GM12872 (cell line): ENCODE results near the gene SLAMF1.

Experiments used
- CTCF ChIP-seq: IDR thresholded peaks from 3 replicates; pipeline ENCODE4 v1.5.1; 2011; ENCODE audit warnings: low read depth, mild to moderate bottlenecking, low read length, moderate library complexity; ENCODE audit not compliant: insufficient read depth

Gene SLAMF1

GRCh38 chr1:160624464-160624863, 22.4 kb downstream of the SLAMF1 start:
- TF ChIP-seq CTCF: no peak

GRCh38 chr1:160623862-160624261, 23.0 kb downstream of the SLAMF1 start:
- TF ChIP-seq CTCF: no peak

- no peak for TF ChIP-seq CTCF
Measured at GRCh38 chr1:160623227-160623633, 23.6 kb downstream of the SLAMF1 start.

GRCh38 chr1:160622501-160623226, 24.2 kb downstream of the SLAMF1 start:
- no peak for TF ChIP-seq CTCF

GRCh38 chr1:160621633-160622413, 25.0 kb downstream of the SLAMF1 start:
- TF ChIP-seq CTCF: no peak

GRCh38 chr1:160620942-160621632, 25.8 kb downstream of the SLAMF1 start:
- no peak for TF ChIP-seq CTCF

GRCh38 chr1:160619742-160620277, 27.0 kb downstream of the SLAMF1 start:
- TF ChIP-seq CTCF: no peak
